Activated T-helper 9 cell treated with anti-CD3 and anti-CD28 coated beads, Interleukin-2, amount 50 U/mL, for 16 hours (primary cell): ENCODE results near the gene CYP46A1.

Experiments used
- DNase-seq: peaks from one replicate; pipeline ENCODE4 v3.0.0-alpha.2; 2020; ENCODE audit warnings: low read depth

The CYP46A1 gene

GRCh38 chr14:99730876-99731546 lies 46.9 kb downstream of the CYP46A1 start:
- DNase-seq = no peak

GRCh38 chr14:99731547-99732435 lies 47.7 kb downstream of the CYP46A1 start:
- no peak for DNase-seq

GRCh38 chr14:99732436-99733210 lies 48.5 kb downstream of the CYP46A1 start:
- DNase-seq = no peak

- DNase-seq = no peak
Observed at GRCh38 chr14:99733211-99733539, 49.1 kb downstream of the CYP46A1 start.

GRCh38 chr14:99733540-99734405 lies 49.7 kb downstream of the CYP46A1 start:
- no peak for DNase-seq

GRCh38 chr14:99734406-99735051 lies 50.4 kb downstream of the CYP46A1 start:
- no peak for DNase-seq

- DNase-seq = no peak
Observed at GRCh38 chr14:99735189-99736135, 51.4 kb downstream of the CYP46A1 start.

- DNase-seq = no peak
Observed at GRCh38 chr14:99736603-99737371, 52.7 kb downstream of the CYP46A1 start.

GRCh38 chr14:99737451-99737951 lies 53.4 kb downstream of the CYP46A1 start:
- DNase-seq = no peak

GRCh38 chr14:99737956-99738667 lies 54.0 kb downstream of the CYP46A1 start:
- DNase-seq = no peak

GRCh38 chr14:99740411-99740810 lies 56.3 kb downstream of the CYP46A1 start:
- DNase-seq = no peak

- no peak for DNase-seq
Observed at GRCh38 chr14:99741227-99741976, 57.3 kb downstream of the CYP46A1 start.

- DNase-seq = no peak
Observed at GRCh38 chr14:99742074-99742473, 58.0 kb downstream of the CYP46A1 start.

GRCh38 chr14:99742509-99743487 lies 58.7 kb downstream of the CYP46A1 start:
- DNase-seq = no peak

- DNase-seq = no peak
Observed at GRCh38 chr14:99744199-99744872, 60.2 kb downstream of the CYP46A1 start.

GRCh38 chr14:99744873-99745224 lies 60.8 kb downstream of the CYP46A1 start:
- DNase-seq = no peak
